NCI-H526 (cell line): ENCODE results near the gene ESRRA.
"Not testable (repeated sequence)": the region's sequence is repeated elsewhere in the genome, so short reads cannot be mapped to it uniquely, and the experiment has no call there.

ENCODE experiments used
- DNase-seq, 2 experiments: peaks; one replicate each; lab custom pipeline; 2025; lab: John Stamatoyannopoulos, UW

ESRRA gene

DNA sequence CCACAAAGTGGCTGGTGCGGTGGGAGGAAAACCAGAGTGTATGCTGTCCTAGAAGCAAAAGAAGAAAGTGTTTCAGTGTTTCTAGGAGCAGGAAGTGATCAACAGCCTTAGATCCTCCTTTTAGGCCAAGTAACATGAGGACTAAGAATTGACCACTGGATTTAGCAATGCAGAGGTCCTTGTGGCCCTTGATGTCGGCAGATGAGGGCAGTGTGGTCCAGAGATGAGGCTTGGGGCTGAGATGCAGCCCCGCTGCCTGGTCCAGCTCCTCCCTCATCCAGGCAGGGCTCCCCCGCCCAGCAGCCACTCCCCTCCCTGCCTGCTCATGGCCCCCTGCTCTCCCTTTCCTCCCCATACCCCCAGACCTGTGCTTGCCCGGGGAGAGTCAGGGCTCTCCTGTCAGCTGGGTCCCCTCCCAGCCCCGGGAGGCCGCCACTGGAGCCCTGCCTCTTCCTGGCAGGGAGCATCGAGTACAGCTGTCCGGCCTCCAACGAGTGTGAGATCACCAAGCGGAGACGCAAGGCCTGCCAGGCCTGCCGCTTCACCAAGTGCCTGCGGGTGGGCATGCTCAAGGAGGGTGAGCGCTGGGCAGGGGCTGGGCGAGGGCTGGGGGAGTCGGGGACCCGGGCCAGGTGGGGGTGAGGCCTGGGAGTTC is 8.3 kb downstream of the ESRRA start:
- no peak for DNase-seq

DNA sequence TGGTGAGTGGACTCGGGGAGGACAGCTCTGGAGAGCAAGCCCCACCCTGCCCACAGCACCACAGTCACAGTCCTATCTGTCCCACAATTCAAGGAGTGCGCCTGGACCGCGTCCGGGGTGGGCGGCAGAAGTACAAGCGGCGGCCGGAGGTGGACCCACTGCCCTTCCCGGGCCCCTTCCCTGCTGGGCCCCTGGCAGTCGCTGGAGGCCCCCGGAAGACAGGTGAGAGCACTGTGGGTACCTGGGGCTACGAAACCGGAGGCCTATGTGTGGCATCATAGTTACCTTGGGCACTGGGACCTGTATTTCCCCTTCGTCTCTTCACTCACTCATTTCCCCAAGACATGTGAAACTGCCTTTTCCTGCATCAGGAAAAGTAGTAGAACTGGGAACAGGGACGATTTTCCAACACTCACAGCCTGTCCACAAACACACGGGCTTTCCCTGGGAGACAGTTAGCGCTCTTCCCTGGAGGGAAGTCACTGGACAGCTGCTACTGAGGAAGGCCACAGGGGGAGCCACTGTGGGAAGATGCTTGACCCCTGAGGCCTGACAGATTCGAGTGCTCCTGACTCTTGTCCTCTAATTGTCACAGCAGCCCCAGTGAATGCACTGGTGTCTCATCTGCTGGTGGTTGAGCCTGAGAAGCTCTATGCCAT is 9.0 kb downstream of the ESRRA start:
- no peak for DNase-seq

DNA sequence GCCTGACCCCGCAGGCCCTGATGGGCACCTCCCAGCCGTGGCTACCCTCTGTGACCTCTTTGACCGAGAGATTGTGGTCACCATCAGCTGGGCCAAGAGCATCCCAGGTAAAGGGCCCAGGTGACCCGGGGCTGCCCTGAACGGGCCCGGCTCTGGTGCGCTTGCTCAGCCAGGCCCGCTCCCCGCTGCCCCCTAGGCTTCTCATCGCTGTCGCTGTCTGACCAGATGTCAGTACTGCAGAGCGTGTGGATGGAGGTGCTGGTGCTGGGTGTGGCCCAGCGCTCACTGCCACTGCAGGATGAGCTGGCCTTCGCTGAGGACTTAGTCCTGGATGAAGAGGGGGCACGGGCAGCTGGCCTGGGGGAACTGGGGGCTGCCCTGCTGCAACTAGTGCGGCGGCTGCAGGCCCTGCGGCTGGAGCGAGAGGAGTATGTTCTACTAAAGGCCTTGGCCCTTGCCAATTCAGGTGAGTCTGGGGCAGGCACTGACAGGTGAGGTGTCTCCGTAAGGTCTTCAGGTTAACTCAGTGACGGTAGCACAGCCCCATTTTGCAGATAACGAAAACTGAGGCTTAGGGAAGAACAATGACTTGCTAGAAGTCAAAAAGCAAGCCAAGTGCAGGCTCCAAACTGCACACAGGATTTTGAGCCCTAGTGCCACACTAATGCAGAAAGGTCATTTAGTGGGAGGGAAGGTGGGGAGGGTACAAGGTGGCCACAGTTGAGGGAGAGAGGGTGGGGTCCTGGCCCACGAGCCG is 9.7 kb downstream of the ESRRA start:
- DNase-seq = no peak

DNA sequence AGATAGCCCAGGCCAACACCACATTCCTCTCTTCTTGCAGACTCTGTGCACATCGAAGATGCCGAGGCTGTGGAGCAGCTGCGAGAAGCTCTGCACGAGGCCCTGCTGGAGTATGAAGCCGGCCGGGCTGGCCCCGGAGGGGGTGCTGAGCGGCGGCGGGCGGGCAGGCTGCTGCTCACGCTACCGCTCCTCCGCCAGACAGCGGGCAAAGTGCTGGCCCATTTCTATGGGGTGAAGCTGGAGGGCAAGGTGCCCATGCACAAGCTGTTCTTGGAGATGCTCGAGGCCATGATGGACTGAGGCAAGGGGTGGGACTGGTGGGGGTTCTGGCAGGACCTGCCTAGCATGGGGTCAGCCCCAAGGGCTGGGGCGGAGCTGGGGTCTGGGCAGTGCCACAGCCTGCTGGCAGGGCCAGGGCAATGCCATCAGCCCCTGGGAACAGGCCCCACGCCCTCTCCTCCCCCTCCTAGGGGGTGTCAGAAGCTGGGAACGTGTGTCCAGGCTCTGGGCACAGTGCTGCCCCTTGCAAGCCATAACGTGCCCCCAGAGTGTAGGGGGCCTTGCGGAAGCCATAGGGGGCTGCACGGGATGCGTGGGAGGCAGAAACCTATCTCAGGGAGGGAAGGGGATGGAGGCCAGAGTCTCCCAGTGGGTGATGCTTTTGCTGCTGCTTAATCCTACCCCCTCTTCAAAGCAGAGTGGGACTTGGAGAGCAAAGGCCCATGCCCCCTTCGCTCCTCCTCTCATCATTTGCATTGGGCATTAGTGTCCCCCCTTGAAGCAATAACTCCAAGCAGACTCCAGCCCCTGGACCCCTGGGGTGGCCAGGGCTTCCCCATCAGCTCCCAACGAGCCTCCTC is 10.6 kb downstream of the ESRRA start:
- DNase-seq = not testable (repeated sequence)

DNA sequence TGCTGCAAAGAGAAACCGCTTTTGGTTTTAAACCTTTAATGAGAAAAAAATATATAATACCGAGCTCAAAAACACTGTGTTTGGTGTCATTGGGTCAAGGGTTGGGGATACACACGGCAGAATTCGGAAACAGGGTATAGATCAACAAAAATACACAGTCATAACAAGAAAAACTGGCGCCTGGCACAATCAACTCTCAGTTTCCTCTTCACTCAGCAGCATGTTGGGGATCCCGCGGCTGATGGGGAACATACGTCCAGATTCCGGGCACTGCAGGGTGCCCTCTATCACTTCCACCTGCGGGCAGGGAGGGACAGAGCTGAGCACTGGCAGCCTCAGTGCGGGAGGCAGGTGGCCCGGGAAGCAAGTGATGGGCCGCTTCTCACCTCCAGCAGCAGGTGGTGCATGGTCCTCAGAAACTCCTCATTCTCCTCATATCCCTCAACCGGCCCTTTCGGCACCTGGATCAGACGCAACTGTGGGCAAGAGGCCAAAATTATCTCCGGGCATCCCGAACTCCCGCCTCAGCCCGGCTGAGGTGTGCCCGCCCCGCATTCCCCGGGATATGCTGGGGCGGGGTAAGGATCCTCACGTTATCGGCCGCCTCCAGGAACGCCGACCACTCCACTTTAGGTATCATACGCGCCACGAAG is 11.5 kb downstream of the ESRRA start:
- peak; percentile 52 to 62 for DNase-seq

DNA sequence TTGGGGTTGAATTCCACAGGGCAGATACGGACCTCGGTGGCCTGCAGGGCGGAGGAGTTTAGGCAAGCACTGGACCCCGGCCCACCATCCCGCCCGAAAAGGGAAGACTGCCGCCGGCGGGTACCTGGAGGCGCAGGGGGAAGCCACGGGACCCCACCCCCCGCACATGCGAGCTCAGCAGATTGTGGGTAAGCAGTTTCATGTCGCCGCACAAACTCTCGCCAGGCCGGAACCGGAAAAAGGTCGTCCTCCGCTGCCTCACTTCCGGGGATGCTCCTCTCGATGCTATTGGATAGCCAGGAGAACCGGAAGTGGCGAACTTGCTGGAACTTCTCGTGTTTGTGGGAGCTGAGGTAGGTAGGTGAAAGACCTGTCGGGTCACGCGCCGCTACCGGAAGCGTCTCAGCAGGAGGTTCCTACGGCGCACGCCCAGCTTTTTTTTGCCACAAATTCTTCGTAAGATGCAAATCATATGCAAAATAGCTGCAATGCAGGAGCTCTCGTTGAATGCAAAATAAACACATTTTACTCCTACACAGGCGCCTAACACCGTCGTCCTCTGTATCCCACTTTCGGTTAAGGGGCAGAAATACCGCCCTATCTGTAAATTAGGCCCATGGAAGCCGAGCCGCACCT is 12.1 kb downstream of the ESRRA start, which contains the start of gene TRMT112:
TSS of gene TRMT112 (minus strand) at position 235 of the 636 bp plus-strand sequence. CDS start at position 202, 33 bp downstream.
- peak; percentile 100 for DNase-seq

DNA sequence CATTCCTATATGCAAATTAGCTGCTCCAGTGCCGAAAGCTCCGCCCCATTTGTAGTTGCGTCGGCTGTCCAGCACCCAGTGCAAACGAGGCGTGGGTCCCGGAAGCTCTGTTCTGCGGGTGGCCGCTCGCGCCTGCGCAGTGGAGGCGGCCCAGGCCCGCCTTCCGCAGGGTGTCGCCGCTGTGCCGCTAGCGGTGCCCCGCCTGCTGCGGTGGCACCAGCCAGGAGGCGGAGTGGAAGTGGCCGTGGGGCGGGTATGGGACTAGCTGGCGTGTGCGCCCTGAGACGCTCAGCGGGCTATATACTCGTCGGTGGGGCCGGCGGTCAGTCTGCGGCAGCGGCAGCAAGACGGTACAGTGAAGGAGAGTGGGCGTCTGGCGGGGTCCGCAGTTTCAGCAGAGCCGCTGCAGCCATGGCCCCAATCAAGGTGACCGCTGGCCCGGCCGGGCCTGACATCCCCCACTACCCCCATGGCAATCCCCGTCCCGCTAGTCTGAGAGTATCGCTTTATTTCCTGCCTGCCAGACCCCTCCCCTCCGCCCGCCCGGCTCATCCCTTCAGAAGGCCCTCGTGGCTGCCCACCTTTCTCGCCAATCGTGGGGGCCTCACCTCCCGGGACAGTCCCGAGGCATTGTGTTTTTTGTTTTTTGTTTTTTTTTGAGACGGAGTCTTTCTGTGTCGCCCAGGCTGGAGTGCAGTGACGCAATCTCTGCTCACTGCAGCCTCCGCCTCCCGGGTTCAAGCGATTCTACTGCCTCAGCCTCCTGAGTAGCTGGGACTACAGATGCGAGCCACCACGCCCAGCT is 12.8 kb downstream of the ESRRA start, which contains the start of gene PRDX5:
TSS of gene PRDX5 (plus strand) at position 161 of the 805 bp plus-strand sequence. CDS start at position 256, 95 bp downstream.
- peak; percentile 98 to 99 for DNase-seq

DNA sequence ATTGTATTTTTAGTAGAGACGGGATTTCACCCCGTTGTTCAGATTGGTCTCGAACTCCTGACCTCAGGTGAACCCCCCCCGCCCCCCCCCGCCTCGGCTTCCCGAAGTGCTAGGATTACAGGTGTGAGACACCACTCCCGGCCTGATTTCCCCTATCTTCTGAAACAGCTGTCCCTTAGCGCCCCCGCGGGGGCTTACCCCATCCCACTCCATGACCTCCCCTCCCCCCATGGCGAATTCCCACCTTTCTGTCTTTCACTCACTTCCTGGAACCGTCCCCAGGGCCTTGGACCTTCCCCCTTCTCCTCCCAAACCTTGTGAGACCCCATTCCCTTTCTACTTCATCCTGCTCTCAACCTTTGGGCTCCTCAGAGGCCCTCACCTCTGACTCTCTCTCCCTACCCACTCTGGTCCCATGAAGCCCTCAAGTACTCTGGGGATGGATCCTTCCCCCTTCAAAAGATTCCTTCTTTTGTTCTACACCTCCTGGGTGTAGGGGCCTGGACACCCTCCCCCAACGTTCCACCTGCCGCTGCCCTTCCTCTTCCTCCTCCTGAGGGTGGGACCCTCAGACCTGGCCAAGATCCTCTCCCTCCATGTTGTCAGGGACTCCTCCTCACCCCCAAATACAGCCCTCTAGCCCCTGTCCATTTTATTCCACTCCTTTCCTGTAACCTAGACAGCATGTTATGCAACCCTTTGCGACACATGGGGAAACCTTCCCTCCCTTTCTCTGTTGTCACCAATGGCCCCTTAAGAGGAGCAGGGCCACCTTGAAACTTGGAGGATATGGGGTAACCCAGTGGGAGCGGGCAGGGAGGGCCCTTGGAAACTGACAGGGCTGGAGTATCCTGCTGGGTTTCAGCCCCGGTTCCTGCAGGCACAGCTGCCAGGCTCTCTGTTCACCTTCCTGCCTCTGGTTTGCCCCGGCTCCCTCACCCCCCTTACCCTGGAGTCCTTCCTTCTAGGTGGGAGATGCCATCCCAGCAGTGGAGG is 13.7 kb downstream of the ESRRA start:
- DNase-seq = no peak

DNA sequence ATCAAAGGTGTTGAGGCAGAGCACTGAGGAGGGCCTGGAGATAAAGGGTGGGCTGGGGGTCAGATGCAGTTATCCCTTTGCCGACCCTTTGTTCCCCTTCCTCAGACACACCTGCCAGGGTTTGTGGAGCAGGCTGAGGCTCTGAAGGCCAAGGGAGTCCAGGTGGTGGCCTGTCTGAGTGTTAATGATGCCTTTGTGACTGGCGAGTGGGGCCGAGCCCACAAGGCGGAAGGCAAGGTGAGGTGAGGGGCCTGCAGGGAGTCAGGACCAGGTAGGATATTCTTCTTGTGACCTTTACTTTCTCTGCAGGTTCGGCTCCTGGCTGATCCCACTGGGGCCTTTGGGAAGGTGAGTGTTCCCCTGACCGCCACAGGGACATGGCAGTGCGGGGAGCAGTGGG is 15.2 kb downstream of the ESRRA start:
- DNase-seq = no peak

DNA sequence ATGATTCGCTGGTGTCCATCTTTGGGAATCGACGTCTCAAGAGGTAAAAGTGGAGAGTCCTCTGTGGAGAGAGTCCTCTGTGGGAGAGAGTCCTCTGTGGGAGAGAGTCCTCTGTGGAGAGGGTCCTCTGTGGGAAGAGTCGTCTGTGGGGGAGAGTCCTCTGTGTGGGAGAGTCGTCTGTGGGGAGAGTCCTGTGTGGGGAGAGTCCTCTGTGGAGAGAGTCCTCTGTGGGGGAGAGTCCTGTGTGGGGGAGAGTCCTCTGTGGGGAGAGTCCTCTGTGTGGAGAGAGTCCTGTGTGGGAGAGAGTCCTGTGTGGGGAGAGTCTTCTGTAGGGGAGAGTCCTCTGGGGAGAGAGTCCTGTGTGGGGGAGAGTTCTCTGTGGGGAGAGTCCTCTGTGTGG is 15.7 kb downstream of the ESRRA start:
- no peak for DNase-seq

DNA sequence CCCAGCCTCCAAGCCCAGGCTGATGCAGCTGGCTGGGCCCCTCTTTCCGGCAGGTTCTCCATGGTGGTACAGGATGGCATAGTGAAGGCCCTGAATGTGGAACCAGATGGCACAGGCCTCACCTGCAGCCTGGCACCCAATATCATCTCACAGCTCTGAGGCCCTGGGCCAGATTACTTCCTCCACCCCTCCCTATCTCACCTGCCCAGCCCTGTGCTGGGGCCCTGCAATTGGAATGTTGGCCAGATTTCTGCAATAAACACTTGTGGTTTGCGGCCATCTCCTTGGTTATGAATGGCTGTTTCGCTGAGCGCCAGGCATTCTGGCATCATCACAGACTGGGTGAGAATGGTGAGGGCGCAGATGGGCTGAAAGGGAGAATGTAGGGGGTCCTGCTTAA is 16.2 kb downstream of the ESRRA start:
- DNase-seq = no peak

DNA sequence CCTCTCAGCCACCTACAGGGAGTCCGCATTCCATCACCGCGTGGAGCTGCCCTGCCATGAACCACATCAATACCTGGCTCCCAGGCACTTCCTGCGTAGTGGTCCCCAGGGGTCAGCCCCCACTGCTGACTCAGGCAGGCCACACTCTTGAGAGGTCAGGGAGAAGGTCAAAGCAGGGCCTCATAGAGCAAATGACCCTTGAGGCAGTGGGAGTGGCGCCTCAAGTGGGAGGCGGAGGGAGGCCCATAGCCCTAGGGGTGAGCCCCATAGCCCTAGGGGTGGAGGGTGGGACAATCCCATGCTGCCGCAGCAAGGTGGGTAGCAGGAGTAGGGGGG is 17.6 kb downstream of the ESRRA start:
- DNase-seq = no peak

DNA sequence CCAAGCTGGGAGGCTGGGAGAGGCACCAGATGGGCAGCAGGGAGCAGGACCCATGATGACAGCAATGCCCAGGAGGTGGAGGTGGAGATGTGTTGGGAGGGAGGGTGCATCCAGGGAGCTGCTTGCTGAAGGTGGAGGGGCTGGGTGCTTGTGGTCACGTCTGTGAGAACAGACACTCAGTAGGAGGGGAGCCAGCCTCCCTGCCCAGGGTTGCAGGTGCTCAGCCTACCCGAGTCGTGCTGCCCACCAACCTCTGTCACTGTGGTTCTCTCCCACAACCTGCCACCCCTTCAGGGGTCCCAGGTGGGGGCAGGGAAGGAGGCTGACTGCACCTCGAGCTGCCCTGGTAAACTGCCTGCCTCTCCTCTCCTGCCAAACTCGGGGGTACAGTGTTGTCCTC is 18.0 kb downstream of the ESRRA start:
- no peak for DNase-seq

DNA sequence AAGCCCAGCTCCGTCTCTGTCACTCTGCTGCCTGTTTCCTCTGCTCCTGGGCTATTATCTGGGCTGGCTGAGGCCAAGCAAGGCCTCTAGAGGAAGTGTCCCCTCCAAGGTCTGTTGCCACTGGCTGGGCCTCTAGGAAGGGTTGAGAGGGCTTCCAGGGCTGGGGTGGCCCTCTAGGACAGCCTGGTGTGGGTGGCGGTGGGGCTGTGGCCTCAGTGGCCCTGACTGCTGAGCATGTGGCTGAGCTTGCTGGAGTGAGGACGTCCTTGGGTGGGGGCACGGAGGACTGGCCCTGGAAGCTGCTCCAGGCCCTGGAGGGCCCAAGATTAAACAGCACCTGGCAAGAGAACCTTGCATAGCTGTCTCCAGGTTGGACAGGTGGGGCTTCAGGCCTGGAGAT is 18.7 kb downstream of the ESRRA start:
- DNase-seq = not testable (repeated sequence)

DNA sequence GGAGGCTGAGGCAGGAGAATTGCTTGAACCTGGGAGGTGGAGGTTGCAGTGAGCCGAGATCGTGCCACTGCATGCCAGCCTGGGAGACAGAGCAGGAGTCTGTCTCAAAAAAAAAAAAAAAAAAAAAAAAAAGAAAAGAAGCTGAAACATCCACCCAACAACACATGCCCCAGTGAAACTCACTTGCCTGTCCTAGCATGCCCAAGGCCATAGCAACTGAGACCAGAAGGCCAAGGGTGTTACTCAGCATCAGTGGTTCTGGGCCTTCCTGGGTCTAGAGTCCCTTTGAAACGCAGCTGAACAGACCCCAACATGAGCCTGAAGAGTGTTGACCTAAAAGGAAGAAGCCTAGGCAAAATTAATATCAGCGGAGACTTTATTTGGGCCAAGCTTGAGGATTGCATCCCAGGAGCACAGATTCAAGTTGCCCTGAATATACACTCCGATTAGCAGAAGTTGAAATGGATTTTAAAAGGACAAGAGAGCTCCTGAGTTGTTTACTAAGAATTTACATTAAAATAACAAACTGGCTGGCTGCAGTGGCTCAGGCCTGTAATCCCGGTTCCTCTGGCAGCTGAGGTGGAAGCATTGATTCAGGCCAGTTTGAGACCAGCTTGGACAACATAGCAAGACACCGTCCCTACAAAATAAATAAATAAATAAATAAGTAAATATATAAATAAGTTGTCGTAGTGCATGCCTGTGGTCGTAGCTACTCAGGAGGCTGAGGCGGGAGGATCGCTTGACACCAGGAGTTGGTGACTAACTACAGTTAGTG is 19.6 kb downstream of the ESRRA start:
- no peak for DNase-seq

DNA sequence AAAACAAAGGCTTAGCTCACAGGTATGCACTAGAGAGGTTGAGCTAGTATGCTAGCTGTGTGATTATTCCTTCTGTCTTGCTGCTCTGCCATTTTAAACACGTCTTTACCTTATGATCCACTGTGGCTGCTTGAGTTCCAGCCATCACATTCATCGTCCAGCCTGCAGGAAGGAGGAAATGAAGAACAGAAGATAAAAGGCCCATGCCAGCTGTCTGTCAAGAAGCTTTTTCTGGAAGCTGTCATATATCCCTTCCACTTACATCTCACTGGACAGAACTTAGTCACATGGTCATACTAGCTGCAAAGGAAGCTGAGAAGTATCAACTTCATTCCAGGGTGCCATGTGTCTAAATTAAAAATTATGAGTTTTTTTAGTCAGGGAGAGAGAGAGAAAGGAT is 22.1 kb downstream of the ESRRA start:
- DNase-seq = no peak

DNA sequence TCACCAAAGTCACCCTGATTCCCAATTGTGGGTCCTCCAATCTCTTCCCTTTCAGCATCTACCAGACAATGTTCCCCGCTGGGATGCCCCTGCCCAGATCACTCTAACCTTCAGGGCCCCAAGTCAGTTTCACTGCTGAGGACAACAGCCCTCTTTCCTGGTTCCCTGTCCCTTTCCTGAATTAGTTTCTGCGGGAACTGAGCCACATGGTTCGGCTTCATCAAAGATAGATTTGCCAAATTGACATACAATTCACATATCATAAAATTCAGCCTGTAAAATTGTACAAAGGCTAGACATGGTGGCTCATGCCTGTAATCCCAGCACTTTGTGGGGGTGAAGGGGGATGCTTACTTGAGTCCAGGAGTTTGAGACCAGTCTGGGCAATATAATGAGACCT is 22.7 kb downstream of the ESRRA start:
- DNase-seq = no peak

DNA sequence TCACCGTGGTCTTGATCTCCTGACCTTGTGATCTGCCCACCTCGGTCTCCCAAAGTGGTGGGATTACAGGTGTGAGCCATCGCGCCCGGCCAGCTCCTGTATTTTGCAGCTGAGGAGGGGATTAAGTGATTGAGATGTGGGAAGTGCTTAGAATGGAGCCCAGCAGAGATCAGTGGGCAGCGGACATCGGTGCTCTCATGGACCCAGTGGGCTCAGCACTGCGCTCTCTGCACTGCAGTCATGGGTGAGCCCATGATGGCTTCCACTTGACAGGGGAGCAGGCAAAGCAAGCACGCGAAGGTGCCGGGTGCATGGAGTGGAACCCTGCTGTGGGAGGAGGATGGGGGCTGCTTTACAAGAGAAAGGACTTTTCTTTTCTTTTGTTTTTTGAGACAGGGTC is 25.6 kb downstream of the ESRRA start:
- no peak for DNase-seq
